IPS-18a (cell line): Measurements from ENCODE around the gene RAB11FIP3.
"Not testable (repeated sequence)": the region's sequence is repeated elsewhere in the genome, so short reads cannot be mapped to it uniquely, and the experiment has no call there.

Experiments
- H3K27ac ChIP-seq: one replicate; pipeline ENCODE4 v1.5.1; 2013; ENCODE audit warnings: low read length
- H3K27me3 ChIP-seq: one replicate; pipeline ENCODE4 v1.6.1; 2013; ENCODE audit warnings: mild to moderate bottlenecking, low read length; ENCODE audit not compliant: control insufficient read depth, insufficient read depth
- H3K36me3 ChIP-seq: one replicate; pipeline ENCODE4 v1.6.1; 2013; ENCODE audit warnings: low read depth, low read length; ENCODE audit not compliant: control insufficient read depth
- H3K4me1 ChIP-seq: one replicate; pipeline ENCODE4 v1.6.1; 2013; ENCODE audit warnings: low read depth, low read length; ENCODE audit not compliant: control insufficient read depth
- H3K4me3 ChIP-seq: one replicate; pipeline ENCODE4 v1.5.1; 2013; ENCODE audit warnings: low read length
- H3K9ac ChIP-seq: one replicate; pipeline ENCODE4 v1.6.1; 2013; ENCODE audit warnings: mild to moderate bottlenecking, low read length, moderate library complexity
- H3K9me3 ChIP-seq: one replicate; pipeline ENCODE4 v1.6.1; 2013; ENCODE audit warnings: low read depth, low read length; ENCODE audit not compliant: control insufficient read depth

RAB11FIP3 gene

DNA sequence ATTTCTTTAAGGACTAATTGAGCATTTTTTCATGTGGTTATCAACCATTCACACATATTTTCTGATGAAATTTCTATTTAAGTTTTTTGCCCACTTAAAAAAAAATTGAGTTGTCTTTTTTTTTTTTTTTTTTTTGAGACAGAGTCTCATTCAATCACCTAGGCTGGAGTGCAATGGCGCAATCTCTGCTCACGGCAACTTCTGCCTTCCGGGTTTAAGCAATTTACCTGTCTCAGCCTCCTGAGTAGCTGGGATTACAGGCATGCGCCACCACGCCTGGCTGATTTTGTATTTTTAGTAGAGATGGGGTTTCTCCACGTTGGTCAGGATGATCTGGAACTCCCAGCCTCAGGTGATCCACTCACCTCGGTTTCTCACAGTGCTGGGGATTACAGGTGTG is 34.3 kb downstream of the RAB11FIP3 start:
- H3K4me1 ChIP-seq, result peaks cover 3% of the 10 kb centered on the region
- no peak overlapping the region for H3K4me3 ChIP-seq
- no peak overlapping the region for H3K9ac ChIP-seq
- H3K27me3 ChIP-seq, result no peaks in the 10 kb centered on the region
- H3K36me3 ChIP-seq, result no peaks in the 10 kb centered on the region
- H3K9me3 ChIP-seq, result no peaks in the 10 kb centered on the region
- no peak overlapping the region for H3K27ac ChIP-seq

DNA sequence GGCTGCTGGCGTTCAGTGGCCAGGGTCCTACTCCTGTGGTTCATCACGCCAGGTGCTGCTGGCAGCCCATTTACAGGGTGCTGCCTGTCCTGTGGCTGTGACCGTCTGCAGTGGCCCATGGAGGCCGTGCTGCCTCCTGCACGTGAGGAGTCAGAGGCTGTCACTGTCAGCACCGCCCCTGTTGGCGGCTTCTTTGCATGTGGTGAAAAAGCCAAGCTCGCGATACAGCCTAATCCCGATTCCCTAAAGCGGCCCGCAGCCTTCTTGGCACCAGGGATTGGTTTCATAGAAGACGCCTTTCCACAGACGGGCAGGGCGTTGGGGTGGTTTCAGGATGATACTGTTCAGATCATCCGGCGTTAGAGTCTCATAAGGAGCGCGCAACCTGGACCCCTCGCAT is 35.3 kb downstream of the RAB11FIP3 start:
- H3K27me3 ChIP-seq, result no peaks in the 10 kb centered on the region
- H3K36me3 ChIP-seq, result no peaks in the 10 kb centered on the region
- no peak overlapping the region for H3K9ac ChIP-seq
- H3K9me3 ChIP-seq, result no peaks in the 10 kb centered on the region
- H3K27ac ChIP-seq, result no peak overlapping the region
- peaks cover 3% of the 10 kb centered on the region for H3K4me1 ChIP-seq
- H3K4me3 ChIP-seq, result no peak overlapping the region

DNA sequence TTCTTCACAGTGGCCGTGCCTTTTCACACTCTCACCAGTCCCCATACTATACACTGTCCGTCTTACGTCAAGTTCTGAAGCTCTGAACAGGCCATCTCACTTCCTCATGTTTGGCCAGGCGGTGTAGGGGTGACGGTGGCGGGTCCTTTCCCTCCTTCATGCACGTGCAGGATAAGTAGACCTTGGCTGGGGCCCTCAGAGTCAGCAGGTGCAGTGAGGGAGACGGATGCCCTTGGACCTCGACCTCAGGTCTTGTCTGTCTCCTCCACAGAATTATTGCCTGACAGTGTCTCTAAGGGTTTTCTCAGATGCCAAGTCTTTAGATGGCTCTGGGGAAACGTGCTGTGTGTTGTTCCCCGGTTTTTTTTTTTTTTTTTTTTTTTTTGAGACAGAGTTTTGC is 37.6 kb downstream of the RAB11FIP3 start:
- Histone ChIP-seq H3K27me3 (no peaks in the 10 kb centered on the region), H3K36me3 (no peaks in the 10 kb centered on the region), H3K4me3 (no peak overlapping the region), H3K27ac (no peak overlapping the region), H3K4me1 (no peaks in the 10 kb centered on the region), H3K9me3 (no peaks in the 10 kb centered on the region), H3K9ac (no peak overlapping the region)

- Histone ChIP-seq H3K4me1 (peaks cover 10% of the 10 kb centered on the region), H3K9ac (no peak overlapping the region), H3K4me3 (no peak overlapping the region), H3K27me3 (no peaks in the 10 kb centered on the region), H3K27ac (no peak overlapping the region), H3K9me3 (no peaks in the 10 kb centered on the region), H3K36me3 (no peaks in the 10 kb centered on the region)
Observed at GRCh38 chr16:466651-467050, 41.2 kb downstream of the RAB11FIP3 start.

DNA sequence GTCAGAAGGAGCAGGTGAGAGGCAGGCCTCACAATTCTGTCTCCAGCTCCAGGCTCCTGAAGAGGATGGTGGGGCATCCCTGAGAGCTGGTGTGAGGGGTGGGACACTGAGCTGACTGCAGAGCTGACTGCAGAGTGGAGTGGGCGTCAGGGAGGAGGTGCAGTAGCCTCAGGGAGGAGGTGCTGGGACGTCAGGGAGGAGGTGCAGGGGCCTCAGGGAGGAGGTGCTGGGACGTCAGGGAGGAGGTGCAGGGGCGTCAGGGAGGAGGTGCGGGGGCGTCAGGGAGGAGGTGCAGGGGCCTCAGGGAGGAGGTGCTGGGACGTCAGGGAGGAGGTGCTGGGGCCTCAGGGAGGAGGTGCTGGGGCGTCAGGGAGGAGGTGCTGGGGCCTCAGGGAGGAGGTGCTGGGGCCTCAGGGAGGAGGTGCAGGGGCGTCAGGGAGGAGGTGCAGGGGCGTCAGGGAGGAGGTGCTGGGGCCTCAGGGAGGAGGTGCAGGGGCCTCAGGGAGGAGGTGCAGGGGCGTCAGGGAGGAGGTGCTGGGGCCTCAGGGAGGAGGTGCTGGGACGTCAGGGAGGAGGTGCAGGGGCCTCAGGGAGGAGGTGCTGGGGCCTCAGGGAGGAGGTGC is 41.9 kb downstream of the RAB11FIP3 start:
- not testable (repeated sequence) for H3K4me3 ChIP-seq, H3K36me3 ChIP-seq, H3K27me3 ChIP-seq, H3K9me3 ChIP-seq, H3K27ac ChIP-seq, H3K9ac ChIP-seq
- H3K4me1 ChIP-seq, result peaks cover 16% of the 10 kb centered on the region

DNA sequence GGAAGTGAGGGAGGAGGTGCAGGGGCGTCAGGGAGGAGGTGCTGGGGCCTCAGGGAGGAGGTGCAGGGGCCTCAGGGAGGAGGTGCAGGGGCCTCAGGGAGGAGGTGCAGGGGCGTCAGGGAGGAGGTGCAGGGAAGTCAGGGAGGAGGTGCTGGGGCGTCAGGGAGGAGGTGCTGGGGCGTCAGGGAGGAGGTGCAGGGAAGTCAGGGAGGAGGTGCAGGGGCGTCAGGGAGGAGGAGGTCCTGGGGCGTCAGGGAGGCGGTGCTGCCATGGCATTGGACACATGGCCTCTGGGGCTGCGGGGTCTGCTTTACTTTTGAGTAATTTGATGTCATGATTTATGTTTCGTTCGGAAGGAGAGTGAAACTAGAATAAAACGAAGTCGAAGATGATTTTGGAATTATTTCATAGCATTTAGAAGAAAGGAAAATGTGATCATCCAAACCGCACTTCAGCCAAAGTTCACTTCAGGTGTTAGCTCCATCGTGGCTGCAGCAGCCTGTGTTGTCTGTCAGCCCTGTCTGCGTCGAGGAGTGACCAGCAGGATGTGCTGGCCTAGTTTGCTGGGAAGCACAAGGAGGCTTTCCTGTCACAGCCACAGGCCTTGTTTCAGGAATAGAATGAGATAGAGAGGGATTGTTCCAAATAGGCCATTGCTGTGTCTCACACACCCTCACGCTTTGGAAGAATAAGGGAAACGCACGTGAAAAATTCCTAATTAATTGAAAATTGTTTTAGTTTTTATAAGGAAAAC is 42.8 kb downstream of the RAB11FIP3 start:
- Histone ChIP-seq H3K36me3 (no peaks in the 10 kb centered on the region), H3K27ac (no peak overlapping the region), H3K9me3 (no peaks in the 10 kb centered on the region), H3K27me3 (no peaks in the 10 kb centered on the region), H3K4me1 (peaks cover 16% of the 10 kb centered on the region), H3K9ac (no peak overlapping the region), H3K4me3 (no peak overlapping the region)

- H3K36me3 ChIP-seq, H3K27me3 ChIP-seq, H3K9ac ChIP-seq, H3K27ac ChIP-seq, H3K9me3 ChIP-seq, H3K4me3 ChIP-seq: not testable (repeated sequence)
- H3K4me1 ChIP-seq, result peaks cover 20% of the 10 kb centered on the region
Observed at GRCh38 chr16:469459-469858, 44.0 kb downstream of the RAB11FIP3 start.

DNA sequence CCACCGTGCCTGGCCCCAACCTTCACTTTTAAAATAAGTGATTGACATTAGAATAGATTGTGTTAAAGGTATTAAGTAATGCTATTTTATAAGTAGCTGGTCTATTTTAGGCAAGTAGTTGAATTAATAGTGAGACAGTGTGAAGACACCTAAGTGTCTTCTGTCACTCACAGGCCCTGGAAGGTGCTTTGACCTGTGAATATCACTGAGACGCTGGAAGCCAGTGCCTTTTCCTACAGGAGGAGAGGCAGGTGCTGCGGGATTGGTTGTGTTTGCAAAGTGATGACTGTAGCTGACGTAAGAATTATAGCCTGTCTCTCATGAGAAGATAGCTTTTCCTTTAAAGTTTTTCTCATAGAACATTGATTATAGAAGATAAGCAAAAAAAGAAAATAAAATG is 45.0 kb downstream of the RAB11FIP3 start:
- Histone ChIP-seq H3K9ac (no peak overlapping the region), H3K27me3 (no peaks in the 10 kb centered on the region), H3K27ac (no peak overlapping the region), H3K4me3 (no peak overlapping the region), H3K9me3 (no peaks in the 10 kb centered on the region), H3K4me1 (peaks cover 26% of the 10 kb centered on the region), H3K36me3 (no peaks in the 10 kb centered on the region)

- Histone ChIP-seq H3K4me3 (peak overlapping the region; percentile 25), H3K9me3 (no peaks in the 10 kb centered on the region), H3K4me1 (peaks cover 26% of the 10 kb centered on the region), H3K9ac (peak overlapping the region; percentile 38), H3K27me3 (no peaks in the 10 kb centered on the region), H3K27ac (peak overlapping the region; percentile 30), H3K36me3 (no peaks in the 10 kb centered on the region)
Observed at GRCh38 chr16:471353-472198, 46.1 kb downstream of the RAB11FIP3 start.

DNA sequence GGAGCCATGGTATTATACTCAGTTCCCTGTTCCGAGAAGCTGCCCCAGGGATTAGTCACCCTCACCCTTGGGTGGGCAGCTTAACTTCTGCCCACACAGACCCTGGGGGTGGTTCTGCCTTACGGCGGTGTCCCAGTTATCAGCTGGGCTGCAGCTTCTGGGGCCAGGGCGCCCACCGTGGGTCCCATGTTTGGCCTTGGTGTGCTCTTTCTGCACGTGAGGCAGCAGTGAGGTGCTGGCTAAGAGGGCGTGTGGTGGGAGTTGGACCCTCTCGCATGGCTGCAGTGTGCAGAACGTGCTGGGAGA is 46.7 kb downstream of the RAB11FIP3 start:
- H3K4me3 ChIP-seq, result no peak overlapping the region

DNA sequence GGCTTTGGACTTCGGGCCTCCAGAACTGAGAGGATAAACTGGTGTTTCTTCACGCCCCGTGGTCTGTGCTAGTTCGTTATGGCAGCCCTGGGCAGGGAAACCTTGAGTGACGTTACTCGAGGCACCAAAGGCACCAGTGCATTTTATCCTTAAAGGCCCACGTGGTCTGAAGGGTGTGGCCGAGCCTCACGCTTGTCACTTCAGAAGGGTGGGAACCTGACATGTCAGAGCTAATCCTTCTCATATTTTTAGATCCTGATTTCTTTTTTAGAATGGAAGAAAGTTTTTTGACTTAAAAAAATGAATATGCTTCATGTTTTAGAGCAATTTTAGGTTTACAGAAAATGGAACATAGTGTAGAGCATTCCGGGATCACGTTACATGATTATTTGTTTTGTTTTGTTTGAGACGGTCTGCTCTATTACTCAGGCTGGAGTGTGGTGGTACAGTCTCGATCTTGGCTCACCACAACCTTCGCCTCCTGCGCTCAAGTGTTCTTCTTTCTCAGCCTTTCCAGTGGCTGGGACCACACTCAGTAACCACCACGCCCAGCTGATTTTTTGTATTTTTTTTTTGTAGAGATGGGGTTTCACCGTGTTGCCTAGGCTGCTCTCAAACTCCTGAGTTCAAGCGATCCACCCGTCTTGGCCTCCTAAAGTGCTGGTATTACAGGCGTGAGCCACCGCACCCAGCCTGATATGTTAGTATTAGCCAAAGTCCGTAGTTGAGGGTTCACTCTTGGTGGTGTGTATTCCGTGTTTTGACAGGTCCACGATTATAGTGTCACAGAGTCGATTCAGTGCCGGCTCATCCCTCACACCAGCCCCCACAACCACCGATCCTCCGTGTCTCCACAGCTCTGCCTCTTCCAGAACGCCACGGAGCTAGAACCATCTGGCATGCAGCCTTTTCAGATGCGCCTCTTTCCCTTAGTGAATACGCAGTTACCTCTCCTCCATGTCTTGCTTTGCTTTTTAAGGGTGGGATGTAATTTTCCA is 47.9 kb downstream of the RAB11FIP3 start:
- Histone ChIP-seq H3K9me3 (no peaks in the 10 kb centered on the region), H3K27me3 (no peaks in the 10 kb centered on the region), H3K4me3 (no peak overlapping the region), H3K4me1 (peaks cover 26% of the 10 kb centered on the region), H3K36me3 (no peaks in the 10 kb centered on the region), H3K9ac (no peak overlapping the region), H3K27ac (no peak overlapping the region)

More for the DNA sequence above, 46.7 kb downstream of the RAB11FIP3 start:
- no peaks in the 10 kb centered on the region for H3K9me3 ChIP-seq
- H3K9ac ChIP-seq, result no peak overlapping the region
- H3K36me3 ChIP-seq, result no peaks in the 10 kb centered on the region
- H3K27ac ChIP-seq, result no peak overlapping the region
- peaks cover 26% of the 10 kb centered on the region for H3K4me1 ChIP-seq
- no peaks in the 10 kb centered on the region for H3K27me3 ChIP-seq
